Measurements from ENCODE around the gene RGS7. TPM values are rescaled to one million over a fixed set of nuclear protein-coding genes. Genes with fewer than 3 reads are reported as not detected.

The RGS7 gene
- total RNA-seq, 4 donors from 2014 or later, result 0.11 to 0.33 TPM; not detected in 2

GRCh38 chr1:240747907-240748306 lies 609.1 kb downstream of the RGS7 start:
- Histone ChIP-seq H3K9me3 (no peaks in the 10 kb centered on the region), H3K27ac (replicated peaks in 1 of 4) (no peak overlapping the region), H3K4me3 (no peak overlapping the region), H3K4me1 (no peaks in the 10 kb centered on the region), H3K27me3 (no peaks in the 10 kb centered on the region), H3K36me3 (no peaks in the 10 kb centered on the region)
- DNase-seq (ENCODE audit: extremely low spot score), result no peak
- intact Hi-C loops (cut with DNase I), result no loop called here
- TF ChIP-seq CTCF (IDR thresholded peaks at IDR 0.05), result no peak
- no peak for TF ChIP-seq POLR2A (IDR thresholded peaks at IDR 0.05; ENCODE audit: low read depth)
- TF ChIP-seq EP300 (IDR thresholded peaks at IDR 0.05), result no peak
- TF ChIP-seq POLR2AphosphoS5 (IDR thresholded peaks at IDR 0.05), result no peak

- intact Hi-C loops (cut with DNase I), result no loop called here
- no peak overlapping the region for H3K4me3 ChIP-seq
- H3K9me3 ChIP-seq, result no peaks in the 10 kb centered on the region
- H3K36me3 ChIP-seq, result no peaks in the 10 kb centered on the region
- DNase-seq (ENCODE audit: extremely low spot score), result no peak
- no peaks in the 10 kb centered on the region for H3K4me1 ChIP-seq
- no peak overlapping the region for H3K27ac ChIP-seq (replicated peaks in 1 of 4)
- 90% methylated on average over 2 of the region's 2 CpGs for WGBS
- no peak for TF ChIP-seq EP300 (IDR thresholded peaks at IDR 0.05)
- no peaks in the 10 kb centered on the region for H3K27me3 ChIP-seq
Observed at GRCh38 chr1:240743705-240744104, 613.3 kb downstream of the RGS7 start.

- Histone ChIP-seq H3K27ac (replicated peaks in 1 of 4) (no peak overlapping the region), H3K36me3 (no peaks in the 10 kb centered on the region), H3K4me1 (no peaks in the 10 kb centered on the region), H3K9me3 (no peaks in the 10 kb centered on the region), H3K27me3 (no peaks in the 10 kb centered on the region), H3K4me3 (no peak overlapping the region)
- 73% methylated on average over 1 of the region's 1 CpG for WGBS
- DNase-seq (ENCODE audit: extremely low spot score), result no peak
- intact Hi-C loops (cut with DNase I), result loop anchor here (10.0 kb wide), 1 partner anchor 205 kb away; no protein-coding TSS in a partner anchor
- TF ChIP-seq POLR2A (IDR thresholded peaks at IDR 0.05; ENCODE audit: low read depth) (no peak), EP300 (IDR thresholded peaks at IDR 0.05) (no peak), POLR2AphosphoS5 (IDR thresholded peaks at IDR 0.05) (no peak), CTCF (IDR thresholded peaks at IDR 0.05) (no peak)
Observed at GRCh38 chr1:240739754-240740153, 617.3 kb downstream of the RGS7 start.

- intact Hi-C loops (cut with DNase I), result loop anchor here (10.0 kb wide), 1 partner anchor 206 kb away; no protein-coding TSS in a partner anchor
- TF ChIP-seq CTCF (IDR thresholded peaks at IDR 0.05) (no peak), POLR2A (IDR thresholded peaks at IDR 0.05; ENCODE audit: low read depth) (no peak), POLR2AphosphoS5 (IDR thresholded peaks at IDR 0.05) (no peak)
- DNase-seq (ENCODE audit: extremely low spot score), result no peak
- Histone ChIP-seq H3K9me3 (no peaks in the 10 kb centered on the region), H3K4me1 (no peaks in the 10 kb centered on the region), H3K27me3 (no peaks in the 10 kb centered on the region), H3K4me3 (no peak overlapping the region), H3K36me3 (no peaks in the 10 kb centered on the region), H3K27ac (replicated peaks in 1 of 4) (no peak overlapping the region)
Observed at GRCh38 chr1:240739139-240739538, 617.9 kb downstream of the RGS7 start.

- WGBS, result 83% methylated on average over 6 of the region's 6 CpGs
- H3K36me3 ChIP-seq, result no peaks in the 10 kb centered on the region
Observed at GRCh38 chr1:240737766-240738265, 619.2 kb downstream of the RGS7 start.

More at GRCh38 chr1:240737766-240738265, 619.2 kb downstream of the RGS7 start:
- no peak for TF ChIP-seq CTCF (IDR thresholded peaks at IDR 0.05)
- no peak for TF ChIP-seq EP300 (IDR thresholded peaks at IDR 0.05)
- no peak for TF ChIP-seq POLR2A (IDR thresholded peaks at IDR 0.05; ENCODE audit: low read depth)
- no peak for TF ChIP-seq POLR2AphosphoS5 (IDR thresholded peaks at IDR 0.05)
- Histone ChIP-seq H3K4me1 (no peaks in the 10 kb centered on the region), H3K9me3 (no peaks in the 10 kb centered on the region), H3K27me3 (no peaks in the 10 kb centered on the region), H3K27ac (replicated peaks in 1 of 4) (no peak overlapping the region), H3K4me3 (no peak overlapping the region)
- intact Hi-C loops (cut with DNase I), result loop anchor here (10.0 kb wide), 1 partner anchor 207 kb away; no protein-coding TSS in a partner anchor
- DNase-seq (ENCODE audit: extremely low spot score), result no peak

All from esophagus muscularis mucosa (tissue), 4 donors.